GM10266 (cell line): ENCODE results near the gene NXNL1.
A peak's percentile ranks its signal among the peaks of the same experiment; 100 is the strongest.

ENCODE experiments used
- DNase-seq: peaks from one replicate; pipeline ENCODE4 v3.0.0; 2012; ENCODE audit errors: extremely low spot score
- TF ChIP-seq, protein P1 (sequence below): IDR thresholded peaks from 2 replicates; pipeline ENCODE4 v1.5.1; 2012; ENCODE audit warnings: mild to moderate bottlenecking, low read depth; ENCODE audit not compliant: control insufficient read depth, insufficient read depth; ENCODE audit errors: missing control alignments

The NXNL1 gene

DNA sequence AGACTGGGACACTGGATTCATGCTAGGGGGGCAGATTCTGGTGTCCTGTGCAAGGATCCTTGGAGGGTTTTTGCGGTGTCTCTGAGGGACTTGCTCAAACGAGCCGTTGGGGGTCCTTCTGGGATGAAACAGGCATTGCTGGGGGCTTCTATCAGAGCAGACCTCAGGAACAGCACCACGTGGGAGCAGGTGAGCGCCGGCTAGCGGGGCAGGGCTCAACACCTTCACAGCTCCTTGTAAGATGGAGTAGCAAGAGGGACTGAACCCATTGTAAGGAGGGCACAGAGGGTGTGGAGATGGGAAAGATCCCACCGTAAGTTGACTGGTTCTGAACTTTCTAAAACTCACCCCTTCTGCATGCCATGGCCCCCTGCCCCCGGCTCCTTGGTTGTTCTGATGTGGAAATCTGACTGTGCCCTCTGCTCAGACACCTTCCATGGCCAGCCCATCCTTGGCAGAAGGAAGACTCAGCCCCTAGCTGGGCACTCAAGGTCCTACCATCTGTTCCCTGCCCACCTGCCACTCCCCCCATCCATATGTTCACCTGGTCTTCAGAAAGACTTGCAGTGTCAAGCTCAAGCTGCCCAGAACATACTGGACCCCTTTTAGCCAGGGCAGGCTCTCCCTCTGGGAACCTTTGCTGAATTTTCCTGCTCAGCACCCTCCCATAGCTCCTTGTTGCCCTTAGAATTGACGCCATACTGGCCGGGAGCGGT lies 10.8 kb upstream of the NXNL1 start:
- DNase-seq, result no peak
- TF ChIP-seq, protein P1, sequence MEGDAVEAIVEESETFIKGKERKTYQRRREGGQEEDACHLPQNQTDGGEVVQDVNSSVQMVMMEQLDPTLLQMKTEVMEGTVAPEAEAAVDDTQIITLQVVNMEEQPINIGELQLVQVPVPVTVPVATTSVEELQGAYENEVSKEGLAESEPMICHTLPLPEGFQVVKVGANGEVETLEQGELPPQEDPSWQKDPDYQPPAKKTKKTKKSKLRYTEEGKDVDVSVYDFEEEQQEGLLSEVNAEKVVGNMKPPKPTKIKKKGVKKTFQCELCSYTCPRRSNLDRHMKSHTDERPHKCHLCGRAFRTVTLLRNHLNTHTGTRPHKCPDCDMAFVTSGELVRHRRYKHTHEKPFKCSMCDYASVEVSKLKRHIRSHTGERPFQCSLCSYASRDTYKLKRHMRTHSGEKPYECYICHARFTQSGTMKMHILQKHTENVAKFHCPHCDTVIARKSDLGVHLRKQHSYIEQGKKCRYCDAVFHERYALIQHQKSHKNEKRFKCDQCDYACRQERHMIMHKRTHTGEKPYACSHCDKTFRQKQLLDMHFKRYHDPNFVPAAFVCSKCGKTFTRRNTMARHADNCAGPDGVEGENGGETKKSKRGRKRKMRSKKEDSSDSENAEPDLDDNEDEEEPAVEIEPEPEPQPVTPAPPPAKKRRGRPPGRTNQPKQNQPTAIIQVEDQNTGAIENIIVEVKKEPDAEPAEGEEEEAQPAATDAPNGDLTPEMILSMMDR, result no peak

DNA sequence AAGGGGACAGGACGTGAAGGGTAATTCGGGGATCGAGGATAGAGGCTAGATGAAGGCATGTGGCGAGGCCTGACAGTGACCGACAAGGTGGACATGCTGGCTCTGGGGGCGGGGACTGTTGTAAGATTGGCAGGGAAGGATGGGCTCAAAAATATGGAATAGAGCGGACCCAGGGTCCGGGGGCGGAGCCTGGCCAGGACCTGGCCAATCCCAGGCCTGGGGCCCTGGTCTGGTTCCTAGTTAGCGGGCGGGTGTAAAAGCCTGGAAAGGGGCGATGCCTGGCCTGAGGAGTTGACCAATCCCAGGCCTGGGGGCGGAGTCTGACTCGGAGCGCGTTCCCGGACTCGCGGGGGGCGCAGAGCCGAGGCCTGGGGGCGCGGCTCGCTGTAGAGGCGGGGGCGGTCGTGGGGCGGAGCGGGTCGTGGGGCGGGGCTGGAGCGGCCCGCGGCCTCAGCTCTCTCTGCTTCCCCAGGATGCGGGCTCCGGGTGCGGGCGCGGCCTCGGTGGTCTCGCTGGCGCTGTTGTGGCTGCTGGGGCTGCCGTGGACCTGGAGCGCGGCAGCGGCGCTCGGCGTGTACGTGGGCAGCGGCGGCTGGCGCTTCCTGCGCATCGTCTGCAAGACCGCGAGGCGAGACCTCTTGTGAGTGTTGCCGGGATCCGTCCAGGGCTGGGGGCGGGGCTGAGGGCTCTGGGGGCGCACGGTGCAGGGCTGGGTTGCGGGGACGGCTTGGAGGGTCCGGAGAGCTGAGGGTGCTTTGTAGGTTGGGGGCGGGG lies 9.5 kb upstream of the NXNL1 start, which contains the start of gene SLC27A1:
Gene SLC27A1 (plus strand): TSS at position 457 of the 774 bp plus-strand sequence. CDS start 17 bp downstream, at position 474.
- TF ChIP-seq, protein P1, result no peak
- DNase-seq, result peak; percentile 94

DNA sequence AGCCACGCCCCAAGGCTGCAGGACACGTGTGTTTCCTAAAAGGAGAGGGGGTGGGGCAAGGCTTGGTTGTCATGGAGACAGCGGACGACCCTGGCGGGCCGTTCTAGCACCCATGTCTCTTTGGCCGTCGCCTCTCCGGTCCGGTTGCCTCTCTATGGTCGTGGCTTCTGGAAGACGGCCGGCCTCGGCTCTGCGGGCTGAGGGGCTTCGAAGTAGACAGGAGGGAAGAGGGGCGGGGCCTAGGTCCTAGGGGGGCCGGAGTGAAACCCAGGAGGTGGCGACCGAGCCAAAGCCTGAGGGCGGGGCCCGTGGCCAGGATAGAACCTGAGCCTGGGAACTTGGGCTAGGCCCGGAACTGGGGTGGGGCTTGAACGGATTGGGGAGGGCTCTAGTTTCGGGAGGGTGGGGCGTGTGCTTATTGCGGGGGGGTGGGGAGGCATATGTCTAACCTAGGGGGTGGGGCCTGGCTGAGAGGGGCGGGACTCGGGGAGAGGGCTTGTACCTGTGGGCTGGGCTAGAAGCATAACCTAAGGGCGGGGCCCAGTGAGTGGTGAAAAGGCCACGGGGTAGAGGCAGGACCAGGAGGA lies 8.8 kb upstream of the NXNL1 start:
- TF ChIP-seq, protein P1, result no peak
- peak; percentile 89 for DNase-seq

DNA sequence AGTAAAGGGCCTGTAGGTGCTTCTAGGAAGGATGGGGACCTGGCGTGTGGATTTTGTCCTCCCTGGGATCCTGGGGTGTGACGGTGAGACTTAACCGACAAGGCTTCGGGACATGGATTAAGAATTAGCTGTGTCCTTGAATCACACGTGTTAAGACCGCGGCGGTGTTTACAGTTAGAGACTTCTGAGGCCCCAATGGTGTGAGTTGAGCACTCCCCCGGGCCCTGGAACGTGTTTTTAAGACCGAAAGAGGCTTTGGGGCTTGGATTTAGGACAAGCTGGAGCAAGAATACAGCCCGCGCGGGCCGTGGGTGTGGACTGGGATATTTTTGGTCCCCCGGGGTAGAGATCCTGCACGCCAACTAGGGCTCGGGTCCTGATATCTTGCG lies 8.4 kb upstream of the NXNL1 start:
- DNase-seq, result no peak
- TF ChIP-seq, protein P1, result no peak

DNA sequence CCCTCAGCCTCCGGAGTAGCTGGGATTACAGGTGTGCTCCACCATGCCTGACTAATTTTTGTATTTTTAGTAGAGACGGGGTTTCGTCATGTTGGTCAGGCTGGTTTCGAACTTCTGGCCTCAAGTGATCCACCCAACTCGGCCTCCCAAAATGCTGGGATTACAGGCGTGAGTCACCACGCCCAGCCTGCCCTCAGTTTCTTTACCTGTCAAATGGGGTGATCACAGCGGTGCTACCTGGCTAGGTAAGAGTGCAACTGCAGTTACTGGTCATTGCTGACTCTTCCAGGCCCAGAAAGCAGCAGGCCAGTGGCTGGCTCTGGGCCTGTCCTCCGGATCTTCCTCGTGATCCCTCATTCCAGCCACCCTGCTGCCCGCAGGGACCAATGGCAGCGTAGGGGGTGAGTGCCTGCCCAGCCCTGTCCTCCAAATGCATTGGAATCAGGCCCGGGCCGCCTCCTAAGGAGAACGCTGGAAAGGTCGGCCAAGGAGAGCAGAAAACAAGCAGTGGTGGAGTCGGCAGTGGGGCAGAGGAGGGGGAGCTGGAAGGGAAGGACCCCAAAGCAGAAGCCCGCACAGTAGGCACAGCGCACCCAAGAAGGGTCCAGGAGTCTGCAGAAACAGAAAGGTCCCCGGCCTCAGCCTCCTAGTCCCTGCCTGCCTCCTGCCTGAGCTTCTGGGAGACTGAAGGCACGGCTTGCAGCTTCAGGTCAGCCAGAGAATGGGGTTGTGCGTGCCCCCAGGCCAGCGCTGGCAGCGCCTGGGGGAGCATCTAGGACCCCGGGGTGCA lies 7.8 kb upstream of the NXNL1 start:
- no peak for DNase-seq
- TF ChIP-seq, protein P1, result no peak

DNA sequence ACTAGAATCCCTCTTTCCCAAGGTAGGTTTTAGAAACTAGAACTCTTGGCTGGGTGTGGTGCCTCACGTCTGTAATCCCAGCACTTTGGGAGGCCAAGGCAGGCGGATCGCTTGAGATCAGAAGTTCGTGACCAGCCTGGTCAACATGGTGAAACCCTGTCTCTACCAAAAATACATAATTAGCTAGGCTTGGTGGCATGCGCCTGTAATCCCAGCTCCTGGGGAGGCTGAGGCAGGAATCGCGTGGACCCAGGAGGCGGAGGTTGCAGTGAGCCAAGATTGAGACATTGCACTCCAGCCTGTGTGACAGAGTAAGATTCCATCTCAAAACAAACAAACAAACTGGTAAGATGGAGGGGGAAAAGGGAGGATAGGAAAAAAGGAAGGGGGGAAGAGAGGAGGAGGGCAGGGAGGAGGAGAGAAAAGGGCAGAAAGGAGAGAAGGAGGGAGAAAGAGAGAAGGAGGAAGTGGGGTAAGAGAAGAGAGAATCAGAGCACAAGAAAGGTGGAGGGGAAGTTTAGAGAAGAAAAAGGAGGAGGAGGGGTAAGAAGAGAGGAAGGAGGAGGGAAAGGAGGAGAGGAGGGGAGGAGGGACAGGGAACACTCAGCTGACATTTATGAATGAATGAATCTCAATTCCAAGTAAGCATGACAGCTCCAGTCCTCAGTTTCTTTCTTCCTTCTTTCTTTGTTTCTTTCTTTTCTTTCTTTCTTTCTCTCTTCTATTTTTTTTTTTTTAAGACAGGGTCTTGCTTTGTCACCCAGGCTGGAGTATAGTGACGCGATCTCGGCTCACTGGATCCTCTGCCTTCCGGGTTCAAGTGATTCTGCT lies 7.0 kb upstream of the NXNL1 start:
- no peak for DNase-seq
- TF ChIP-seq, protein P1, result no peak
